ENCODE data around the gene DCDC2.
"Not testable (repeated sequence)": the region's sequence is repeated elsewhere in the genome, so short reads cannot be mapped to it uniquely, and the experiment has no call there.

Gene DCDC2

DNA sequence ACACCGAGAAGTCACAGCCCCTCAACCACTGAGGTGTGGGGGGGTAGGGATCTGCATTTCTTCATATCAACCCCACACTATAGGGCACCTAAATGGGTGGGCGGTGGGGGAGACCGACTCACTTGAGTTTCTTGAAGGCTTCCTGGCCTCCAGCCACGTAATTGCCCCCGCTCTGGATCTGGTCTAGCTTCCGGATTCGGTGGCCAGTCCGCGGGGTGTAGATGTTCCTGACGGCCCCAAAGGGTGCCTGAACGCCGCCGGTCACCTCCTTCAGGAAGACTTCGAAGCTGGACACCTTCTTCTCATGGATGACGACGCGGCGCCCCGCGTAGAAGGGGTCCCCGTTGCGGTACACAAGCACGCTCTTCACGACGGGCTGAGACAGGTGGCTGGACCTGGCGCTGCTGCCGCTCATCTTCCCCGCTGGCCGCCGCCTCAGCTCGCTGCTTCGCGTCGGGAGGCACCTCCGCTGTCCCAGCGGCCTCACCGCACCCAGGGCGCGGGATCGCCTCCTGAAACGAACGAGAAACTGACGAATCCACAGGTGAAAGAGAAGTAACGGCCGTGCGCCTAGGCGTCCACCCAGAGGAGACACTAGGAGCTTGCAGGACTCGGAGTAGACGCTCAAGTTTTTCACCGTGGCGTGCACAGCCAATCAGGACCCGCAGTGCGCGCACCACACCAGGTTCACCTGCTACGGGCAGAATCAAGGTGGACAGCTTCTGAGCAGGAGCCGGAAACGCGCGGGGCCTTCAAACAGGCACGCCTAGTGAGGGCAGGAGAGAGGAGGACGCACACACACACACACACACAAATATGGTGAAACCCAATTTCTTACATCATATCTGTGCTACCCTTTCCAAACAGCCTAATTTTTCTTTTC lies at the start of gene DCDC2:
Gene DCDC2 (minus strand): TSS at position 724 of the 883 bp plus-strand sequence. CDS start 309 bp downstream, at position 415.
- DNase-seq: peak; percentile 9

DNA sequence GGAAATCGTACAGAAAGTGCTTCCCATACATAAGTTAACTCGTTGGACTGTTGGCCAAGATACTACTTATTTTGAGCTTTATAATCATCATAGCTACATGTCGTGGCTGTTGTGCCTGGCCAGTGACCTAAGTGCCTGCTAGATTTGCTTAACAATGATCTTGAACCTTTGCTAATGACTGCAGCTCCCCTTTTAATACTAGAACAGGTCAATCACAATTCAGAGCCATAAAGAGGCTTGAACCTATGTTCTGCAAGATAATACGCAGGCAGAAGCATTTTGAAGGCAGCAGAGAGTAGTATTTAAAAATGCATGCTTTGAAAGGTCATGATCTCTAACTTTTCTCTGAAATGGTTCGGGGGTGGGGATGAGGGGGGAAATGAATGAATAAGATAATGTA lies 47.4 kb upstream of the DCDC2 start:
- DNase-seq: no peak

DNA sequence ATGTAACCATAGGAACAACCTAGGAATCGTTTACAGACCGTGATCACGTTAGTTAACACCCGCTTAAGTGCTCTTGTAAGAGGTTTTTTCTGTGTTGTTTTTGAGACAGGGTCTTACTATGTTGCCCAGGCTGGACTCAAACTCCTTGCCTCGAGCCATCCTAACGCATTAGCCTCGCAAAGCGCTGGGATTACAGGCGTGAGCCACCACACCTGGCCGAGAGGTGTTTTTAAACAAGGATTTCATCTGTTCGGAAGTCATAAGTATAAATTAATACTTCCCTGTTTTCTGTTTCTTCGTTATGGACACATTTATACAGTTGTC lies 45.6 kb upstream of the DCDC2 start:
- no peak for DNase-seq

DNA sequence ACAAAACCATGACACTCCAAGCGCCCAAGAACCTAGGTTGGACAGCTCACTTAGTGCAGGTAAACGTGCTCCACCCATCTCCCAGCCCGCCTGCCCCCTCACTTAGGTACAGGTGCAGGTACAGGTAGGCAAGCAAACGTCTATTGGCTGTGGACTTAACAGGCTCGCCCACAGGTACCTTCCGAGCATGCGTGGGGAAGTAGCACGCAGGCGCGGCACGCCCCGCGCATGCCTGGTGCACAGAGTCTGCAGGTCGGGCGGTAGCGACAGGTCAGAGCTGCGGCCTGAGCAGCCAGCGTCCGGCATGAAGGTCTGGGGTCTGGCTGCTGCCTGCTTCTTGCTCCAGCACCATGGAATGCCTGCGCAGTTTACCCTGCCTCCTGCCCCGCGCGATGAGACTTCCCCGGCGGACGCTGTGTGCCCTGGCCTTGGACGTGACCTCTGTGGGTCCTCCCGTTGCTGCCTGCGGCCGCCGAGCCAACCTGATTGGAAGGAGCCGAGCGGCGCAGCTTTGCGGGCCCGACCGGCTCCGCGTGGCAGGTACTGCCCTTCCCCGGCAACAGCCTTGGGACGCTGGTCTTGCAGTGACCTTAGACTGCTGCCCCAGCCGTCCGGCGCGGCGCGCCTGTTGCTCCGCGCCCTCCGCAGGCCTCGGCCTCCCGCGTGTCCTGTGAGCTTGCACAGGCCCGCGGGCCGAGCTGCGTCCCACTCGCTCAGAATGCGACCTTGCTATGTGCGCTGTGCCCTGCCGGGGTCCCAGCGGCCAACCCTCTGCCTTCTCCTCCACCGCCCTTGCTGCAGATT lies 45.0 kb upstream of the DCDC2 start, which contains the start of gene MRS2:
Gene MRS2 (plus strand): TSS at position 240 of the 804 bp plus-strand sequence. CDS start 111 bp downstream, at position 351.
- peak; percentile 72 for DNase-seq

DNA sequence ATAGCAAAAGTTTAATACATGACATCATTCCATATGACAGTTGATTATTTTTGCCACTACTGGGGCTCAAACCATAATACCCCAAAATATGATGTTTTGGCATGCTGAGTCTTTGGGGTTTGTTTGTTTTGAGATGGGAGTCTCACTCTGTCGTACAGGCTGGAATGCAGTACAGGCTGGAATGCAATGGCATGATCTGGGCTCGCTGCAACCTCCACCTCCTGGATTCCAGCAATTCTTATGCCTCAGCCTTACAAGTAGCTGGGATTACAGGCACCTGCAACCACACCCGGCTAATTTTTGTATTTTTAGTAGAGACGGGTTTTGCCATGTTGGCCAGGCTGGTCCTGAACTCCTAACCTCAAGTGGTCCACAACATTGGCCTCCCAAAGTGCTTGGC lies 43.6 kb upstream of the DCDC2 start:
- DNase-seq: no peak

DNA sequence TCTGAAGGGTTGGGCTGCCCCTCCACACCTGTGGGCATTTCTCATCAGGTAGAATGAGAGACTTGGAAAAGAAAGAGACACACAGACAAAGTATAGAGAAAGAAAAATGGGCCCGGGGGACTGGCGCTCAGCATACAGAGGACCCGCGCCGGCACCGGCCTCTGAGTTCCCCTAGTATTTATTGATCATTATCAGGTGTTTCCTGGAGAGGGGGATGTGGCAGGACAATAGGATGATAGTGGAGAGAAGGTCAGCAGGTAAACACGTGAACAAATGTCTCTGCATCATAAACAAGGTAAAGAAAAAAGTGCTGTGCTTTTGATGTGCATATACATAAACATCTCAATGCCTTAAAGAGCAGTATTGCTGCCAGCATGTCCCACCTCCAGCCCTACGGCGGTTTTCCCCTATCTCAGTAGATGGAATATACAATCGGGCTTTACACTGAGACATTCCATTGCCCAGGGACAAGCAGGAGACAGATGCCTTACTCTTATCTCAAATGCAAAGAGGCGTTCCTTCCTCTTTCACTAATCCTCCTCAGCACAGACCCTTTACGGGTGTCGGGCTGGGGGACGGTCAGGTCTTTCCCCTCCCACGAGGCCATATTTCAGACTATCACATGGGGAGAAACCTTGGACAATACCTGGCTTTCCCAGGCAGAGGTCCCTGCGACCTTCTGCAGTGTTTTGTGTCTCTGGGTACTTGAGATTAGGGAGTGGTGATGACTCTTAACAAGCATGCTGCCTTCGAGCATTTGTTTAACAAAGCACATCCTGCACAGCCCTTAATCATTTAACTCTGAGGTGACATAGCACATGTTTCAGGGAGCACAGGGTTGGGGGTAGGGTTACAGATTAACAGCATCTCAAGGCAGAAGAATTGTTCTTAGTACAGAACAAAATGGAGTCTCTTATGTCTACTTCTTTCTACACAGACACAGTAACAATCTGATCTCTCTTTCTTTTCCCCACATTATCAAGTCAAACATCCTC lies 42.5 kb upstream of the DCDC2 start:
- not testable (repeated sequence) for DNase-seq

DNA sequence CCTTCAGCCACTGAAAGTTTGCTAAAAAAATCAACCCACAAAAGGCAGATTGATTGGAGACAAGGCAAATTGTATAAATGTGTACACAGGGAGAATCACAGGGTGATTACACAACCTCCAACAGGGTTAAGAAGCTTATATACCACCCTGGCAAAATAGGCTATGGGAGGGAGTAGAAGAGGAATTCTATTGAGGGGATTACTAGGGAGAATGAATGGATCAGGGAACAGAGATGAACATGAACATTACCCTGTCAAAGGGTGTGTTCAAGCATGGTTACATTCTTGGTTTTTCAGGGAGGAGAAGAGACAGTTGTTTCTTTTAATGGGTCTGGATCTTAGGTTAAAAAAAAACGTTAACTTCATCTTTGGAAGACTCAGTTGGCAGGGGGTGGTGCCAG lies 39.8 kb upstream of the DCDC2 start:
- DNase-seq: no peak

DNA sequence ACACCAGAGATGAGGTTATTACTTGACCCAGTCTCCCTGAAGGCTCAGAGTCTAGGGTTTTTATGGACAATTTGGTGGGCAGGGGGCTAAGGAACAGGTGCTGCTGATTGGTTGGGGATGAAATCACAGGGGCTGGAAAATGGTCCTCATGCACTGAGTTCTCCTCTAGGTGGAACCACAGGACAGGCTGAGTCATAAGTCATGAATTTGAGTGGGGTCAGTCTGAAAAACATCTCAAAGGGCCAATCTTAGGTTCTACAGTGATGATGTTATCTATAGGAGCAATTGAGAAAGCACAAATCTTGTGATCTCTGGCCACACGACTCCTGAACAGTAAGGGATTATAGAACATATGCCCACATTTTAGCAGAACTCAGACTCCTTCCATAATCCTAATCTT lies 39.0 kb upstream of the DCDC2 start:
- no peak for DNase-seq

DNA sequence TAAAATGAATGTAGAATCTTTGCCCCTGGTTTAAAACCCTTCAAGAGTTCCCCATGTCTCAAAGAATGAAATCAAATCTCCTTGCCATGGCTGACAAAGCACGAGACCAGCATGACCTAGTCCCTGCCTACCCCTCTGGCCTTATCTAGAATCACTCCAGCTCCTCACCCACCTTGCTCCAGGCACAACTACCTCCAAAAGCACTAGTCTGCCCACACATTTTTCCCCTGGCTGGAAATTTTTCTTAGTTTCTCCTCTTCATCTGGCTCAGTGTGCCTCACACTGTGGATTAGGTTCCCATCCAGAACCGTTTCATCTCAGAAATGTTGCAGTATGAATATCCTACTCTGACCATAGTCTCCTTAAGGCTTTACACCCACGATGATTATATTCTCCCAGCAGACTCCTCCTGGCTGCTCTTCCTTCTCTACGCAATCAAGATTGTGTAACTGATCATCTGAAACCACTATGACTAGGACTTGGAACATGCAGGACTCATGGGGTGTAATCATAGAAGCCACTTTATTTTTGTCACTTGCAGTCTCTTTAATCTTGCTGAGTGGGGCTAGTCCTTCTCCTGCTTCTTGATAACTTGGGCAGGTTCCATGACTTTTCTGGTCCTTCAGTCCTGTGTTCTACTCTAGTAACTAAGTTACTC lies 37.0 kb upstream of the DCDC2 start:
- DNase-seq: peak; percentile 79

DNA sequence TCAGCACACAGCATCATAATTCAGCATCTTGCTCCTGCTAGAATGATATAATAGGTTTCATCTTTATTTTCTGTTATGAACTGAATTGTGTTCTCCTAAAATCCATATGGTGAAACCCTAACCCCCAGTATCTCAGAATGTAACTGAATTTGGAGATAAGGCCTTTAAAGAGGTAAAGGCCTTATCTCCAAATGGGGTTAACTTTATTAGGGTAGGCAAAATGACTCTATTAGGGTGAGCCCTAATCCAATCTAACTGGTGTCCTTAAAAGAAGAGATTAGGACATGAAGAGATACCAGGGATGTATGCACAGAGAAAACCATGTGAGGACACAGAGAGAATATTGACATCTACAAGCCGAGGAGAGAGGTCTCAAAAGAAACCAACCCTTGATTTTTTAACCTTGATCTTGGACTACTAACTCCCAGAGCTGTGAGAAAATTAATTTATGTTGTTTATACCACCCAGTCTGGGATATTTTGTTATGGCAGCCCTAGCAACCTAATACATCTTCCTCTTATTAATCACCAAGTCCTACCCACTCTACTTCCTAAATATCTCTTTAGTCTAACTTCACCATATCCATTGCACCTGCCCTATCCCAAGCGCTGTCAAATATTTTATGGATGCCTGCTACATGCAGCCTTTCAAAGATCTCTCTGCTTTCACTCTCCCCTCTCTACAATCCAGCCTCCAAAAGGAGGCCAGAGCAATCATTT lies 36.4 kb upstream of the DCDC2 start:
- DNase-seq: no peak

DNA sequence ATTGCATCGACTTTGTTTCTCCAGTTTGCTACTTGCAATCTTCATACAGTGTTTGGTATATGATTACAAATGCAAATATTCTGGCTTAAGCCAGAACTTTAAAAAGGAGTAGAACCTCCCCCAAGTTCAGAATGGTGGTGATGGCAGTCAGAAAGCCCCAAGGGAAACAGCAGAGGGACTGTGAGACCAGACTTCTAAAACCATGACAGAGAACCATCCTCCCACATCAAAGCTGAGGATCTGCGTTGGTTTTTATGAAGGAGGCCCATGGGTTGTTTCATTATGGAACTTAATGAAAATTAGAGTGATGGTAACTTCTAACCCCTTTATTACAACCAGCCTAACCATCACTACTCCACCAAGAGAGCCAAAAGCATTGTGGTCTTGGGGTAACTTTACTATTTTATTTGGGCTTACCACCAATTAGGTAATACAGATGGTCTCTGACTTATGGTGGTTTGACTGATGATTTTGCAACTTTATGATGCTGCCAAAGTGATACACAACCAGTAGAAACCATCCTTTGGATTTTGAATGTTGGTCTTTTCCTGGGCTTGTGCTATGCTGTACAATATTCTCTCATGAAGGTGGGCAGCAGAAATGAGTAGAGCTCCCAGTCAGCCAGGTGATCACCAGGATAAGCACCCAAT lies 34.0 kb upstream of the DCDC2 start:
- DNase-seq: no peak

DNA sequence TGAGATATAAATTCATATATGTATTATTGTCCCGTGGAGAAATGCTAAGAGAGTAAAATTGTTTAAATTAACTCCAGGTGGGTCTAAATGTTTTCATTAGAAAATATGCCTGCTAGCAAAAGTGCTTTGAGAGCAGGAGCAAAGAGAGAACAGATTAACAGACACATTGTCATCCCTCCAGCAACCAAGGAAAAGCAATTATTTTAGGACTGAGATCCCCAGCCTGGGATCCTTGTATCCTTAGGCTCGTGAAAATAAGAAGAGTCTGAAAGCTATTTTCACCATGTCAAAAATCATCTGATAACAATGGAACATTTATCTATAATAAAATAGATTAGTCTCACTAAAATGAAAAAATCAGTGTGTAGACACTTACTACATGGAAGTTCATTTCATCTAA lies 33.3 kb upstream of the DCDC2 start:
- DNase-seq: no peak

DNA sequence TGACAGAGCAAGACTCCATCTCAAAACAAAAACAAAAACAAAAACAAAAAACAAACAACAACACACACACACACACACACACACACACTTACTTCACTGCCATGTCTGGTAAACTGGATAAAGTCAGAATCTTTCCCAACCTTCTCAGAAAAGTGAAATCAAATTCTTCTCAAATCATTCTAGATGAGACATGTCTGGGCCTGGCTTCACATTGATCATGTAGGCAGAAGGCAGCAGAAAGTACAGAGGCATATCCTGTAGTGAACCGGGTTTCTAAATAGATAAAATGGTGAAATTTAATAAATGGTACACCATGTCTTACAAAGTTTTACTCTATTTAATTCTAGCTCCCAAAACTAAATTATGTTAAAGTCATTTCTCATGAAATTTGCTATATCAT lies 30.0 kb upstream of the DCDC2 start:
- no peak for DNase-seq

DNA sequence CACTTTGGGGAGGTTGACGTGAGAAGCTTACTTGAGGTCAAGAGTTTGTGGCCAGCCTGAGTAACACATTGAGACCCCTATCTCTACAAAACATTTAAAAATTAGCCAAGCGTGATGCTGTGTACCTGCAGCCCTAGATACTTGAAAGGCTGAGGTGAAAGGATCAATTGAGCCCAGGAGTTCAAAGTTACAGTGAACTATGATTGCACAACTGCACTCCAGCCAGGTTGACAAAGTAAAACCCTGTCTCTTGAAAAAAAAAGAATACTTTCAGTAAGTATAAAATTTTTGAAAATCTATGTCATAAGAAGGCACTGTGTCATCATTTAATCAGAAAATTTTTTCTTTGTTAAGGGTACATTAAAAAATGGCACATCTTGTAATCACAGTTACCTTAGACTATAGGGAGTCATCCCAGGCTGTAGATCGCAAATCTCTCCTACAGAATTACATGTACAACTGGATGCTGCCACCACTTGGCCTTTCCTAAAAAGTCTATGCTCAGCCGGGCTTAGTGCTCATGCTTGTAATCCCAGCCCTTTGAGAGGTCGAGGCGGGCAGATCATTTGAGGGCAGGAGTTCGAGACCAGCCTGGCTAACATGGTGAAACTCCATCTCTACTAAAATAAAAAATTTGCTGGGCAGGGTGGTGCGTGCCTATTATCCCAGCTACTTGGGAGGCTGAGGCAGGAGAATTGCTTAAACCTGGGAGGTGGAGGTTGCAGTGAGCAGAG lies 27.8 kb upstream of the DCDC2 start:
- DNase-seq: no peak

DNA sequence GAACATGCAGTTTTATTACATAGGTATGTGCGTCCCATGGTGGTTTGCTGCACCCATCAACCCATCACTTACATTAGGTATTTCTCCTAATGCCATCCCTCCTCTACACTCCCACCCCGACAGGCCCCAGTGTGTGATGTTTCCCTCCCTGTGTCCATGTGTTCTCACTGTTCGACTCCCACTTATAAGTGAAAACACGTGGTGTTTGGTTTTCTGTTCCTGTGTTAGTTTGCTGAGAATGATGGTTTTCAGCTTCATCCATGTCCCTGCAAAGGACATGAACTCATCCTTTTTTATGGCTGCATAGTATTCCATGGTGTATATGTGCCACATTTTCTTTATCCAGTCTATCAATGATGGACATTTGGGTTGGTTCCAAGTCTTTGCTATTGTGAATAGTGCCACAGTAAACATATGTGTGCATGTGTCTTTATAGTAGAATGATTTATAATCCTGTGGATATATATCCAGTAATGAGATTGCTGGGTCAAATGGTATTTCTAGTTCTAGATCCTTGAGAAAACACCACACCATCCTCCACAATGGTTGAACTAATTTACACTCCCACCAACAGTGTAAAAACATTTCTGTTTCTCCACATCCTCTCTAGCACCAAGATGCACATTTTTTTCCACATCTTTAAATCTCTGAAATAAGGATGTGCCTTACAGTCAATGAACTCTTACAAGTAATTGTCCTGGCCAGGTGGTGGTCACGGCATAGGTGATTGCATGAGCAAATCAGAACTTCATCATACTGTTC lies 26.7 kb upstream of the DCDC2 start:
- DNase-seq: not testable (repeated sequence)

DNA sequence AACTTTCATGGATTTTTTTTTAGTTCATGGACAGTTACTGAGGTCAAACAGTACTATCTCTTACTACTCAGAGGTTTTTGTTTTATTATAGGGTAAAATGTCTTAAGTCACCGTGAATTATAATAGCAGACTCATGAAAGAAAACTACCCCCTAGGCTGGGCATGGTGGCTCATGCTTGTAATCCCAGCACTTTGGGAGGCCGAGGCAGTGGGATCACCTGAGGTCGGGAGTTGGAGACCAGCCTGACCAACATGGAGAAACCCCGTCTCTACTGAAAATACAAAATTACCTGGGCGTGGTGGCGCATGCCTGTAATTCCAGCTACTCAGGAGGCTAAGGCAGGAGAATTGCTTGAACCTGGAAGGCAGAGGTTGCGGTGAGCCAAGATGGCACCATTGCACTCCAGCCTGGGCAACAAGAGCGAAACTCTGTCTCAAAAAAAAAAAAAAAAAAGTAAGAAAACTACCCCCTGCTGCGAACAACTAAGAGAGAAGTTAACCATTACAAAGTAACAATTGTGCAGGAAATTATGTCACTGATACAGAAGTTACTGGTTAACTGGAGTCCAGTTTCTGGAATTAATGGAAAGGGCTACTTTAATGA lies 25.1 kb upstream of the DCDC2 start:
- DNase-seq: not testable (repeated sequence)

DNA sequence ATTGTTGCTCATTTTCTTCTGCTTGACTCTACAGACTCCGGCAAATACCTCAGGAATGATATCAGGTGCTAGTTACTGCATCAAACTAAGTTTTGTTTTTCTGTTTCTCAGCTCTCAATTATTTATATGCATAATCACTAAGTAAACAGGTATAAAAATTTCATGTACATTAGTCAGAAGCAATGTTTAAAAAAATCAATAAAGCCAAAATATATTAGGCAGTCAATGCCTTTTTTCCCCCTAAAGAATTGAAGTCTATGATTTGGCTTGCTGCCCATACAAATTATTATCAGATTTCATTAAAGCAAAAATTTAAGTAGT lies 24.3 kb upstream of the DCDC2 start:
- no peak for DNase-seq

DNA sequence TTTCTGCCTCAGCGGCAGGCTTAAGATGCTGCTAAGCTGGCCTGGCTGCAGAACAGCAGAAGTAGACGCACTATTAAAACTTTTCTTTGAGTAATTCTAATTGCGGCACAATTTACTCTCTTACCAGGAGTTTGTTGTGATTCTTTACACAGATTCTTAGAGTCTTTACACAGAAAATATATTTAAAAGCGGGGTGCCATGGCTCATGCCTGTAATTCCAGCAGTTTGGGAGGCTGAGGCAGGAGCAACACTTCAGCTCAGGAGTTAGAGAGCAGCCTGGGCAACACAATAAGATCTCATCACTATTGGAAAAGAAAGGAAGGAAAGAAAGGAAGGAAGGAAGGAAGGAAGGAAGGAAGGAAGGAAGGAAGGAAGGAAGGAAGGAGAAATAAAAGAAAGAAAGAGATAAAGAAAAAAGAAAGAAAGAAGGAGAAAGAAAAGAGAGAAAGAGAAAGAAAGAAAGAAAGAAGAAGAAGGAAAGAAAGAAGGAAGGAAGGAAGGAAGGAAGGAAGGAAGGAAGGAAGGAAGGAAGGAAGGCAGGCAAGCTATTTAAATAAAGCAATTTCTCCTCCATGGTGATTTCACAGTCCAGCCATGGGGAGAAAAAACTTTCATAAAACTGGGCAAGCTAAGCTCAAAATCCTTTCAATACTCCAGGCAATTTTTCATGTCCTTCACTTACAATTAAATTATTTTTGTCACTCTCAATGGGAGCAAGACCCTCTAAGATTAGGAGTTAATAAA lies 23.8 kb upstream of the DCDC2 start:
- no peak for DNase-seq
